ENCODE measurements around the gene ERAS. TPM values are rescaled to one million over a fixed set of nuclear protein-coding genes. Genes with fewer than 3 reads are reported as not detected.

ERAS gene
- total and polyA plus RNA-seq, 2 of the 13 experiments (the other 11 are each of a cell fraction or from before 2014, with no cell fraction given) = 0.21 to 0.22 TPM

- FAIRE-seq = no peak
Observed at GRCh38 chrX:48813644-48814043, 12.7 kb upstream of the ERAS start.

More at GRCh38 chrX:48813644-48814043, 12.7 kb upstream of the ERAS start:
- no peak overlapping the region for H3K4me3 ChIP-seq (replicated peaks in 1 of 3; ENCODE audit: insufficient read depth in 1 of 3, low read depth in 2 of 3, low read length in 3 of 3)
- ChIA-PET CTCF (ENCODE audit: low intra/inter-chr PET ratio, low total read pairs) (no interaction called here), POLR2A (no interaction called here)
- H3K4me1 ChIP-seq (ENCODE audit: insufficient read depth, low read length) = no peaks in the 10 kb centered on the region
- H3K36me3 ChIP-seq (replicated peaks in 1 of 2; ENCODE audit: control insufficient read depth in 1 of 2, insufficient read depth in 2 of 2, low read length in 2 of 2) = peaks cover 1 to 13% of the 10 kb centered on the region in 2 experiments; a peak in 2 of 5 replicates
- no peaks in the 10 kb centered on the region for H4K20me1 ChIP-seq (ENCODE audit: insufficient read depth, low read length)
- no peak overlapping the region for H3K27ac ChIP-seq (ENCODE audit: extremely low read length, insufficient read depth, low read length)
- intact Hi-C loops (cut with micrococcal nuclease; ENCODE audit: unreplicated experiment) (no loop called here), in situ Hi-C loops (cut with HindIII; ENCODE audit: extremely low pct_ligation_motif_present, low pct_unique_long_range_greater_than_20kb) (no loop called here)
- no peak overlapping the region for H3K9ac ChIP-seq (ENCODE audit: insufficient read depth, low read depth, low read length)
- H2AFZ ChIP-seq (ENCODE audit: low read length) = no peak overlapping the region
- H3K9me3 ChIP-seq (ENCODE audit: low read length) = no peaks in the 10 kb centered on the region
- DNase-seq (ENCODE audit: low spot score) (no peak), ATAC-seq (no peak)
- H3K27me3 ChIP-seq (ENCODE audit: control insufficient read depth in 1 of 2, insufficient read depth in 2 of 2, low read length in 2 of 2) = no peaks in the 10 kb centered on the region
- BruUV-seq (replicated peaks) = no TSS peak
- H3K79me2 ChIP-seq (ENCODE audit: insufficient read depth, low read length) = no peaks in the 10 kb centered on the region
- 98% methylated on average over 8 of the region's 8 CpGs for WGBS (ENCODE audit: low lambda C conversion rate)
- no peak for TF ChIP-seq POGK (CRISPR knock-in tag; conservative IDR thresholded peaks at IDR 0.05)
- TF ChIP-seq, protein P1, sequence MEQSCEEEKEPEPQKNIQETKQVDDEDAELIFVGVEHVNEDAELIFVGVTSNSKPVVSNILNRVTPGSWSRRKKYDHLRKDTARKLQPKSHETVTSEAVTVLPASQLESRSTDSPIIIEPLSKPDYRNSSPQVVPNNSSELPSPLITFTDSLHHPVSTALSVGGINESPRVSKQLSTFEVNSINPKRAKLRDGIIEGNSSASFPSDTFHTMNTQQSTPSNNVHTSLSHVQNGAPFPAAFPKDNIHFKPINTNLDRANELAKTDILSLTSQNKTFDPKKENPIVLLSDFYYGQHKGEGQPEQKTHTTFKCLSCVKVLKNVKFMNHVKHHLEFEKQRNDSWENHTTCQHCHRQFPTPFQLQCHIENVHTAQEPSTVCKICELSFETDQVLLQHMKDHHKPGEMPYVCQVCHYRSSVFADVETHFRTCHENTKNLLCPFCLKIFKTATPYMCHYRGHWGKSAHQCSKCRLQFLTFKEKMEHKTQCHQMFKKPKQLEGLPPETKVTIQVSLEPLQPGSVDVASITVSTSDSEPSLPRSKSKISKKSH (CRISPR knock-in tag; IDR thresholded peaks at IDR 0.05; ENCODE audit: borderline replicate concordance) = no peak
- TF ChIP-seq HNRNPH1 (optimal IDR thresholded peaks at IDR 0.05; ENCODE audit: low read depth, low read length) = no peak
- TF ChIP-seq ATF6 (CRISPR knock-in tag; conservative IDR thresholded peaks at IDR 0.05) = no peak
- TF ChIP-seq PCBP1 (IDR thresholded peaks at IDR 0.05; ENCODE audit: borderline replicate concordance, low read depth, low read length) = no peak
- TF ChIP-seq RORA (CRISPR knock-in tag; IDR thresholded peaks at IDR 0.05) = no peak
- no peak for TF ChIP-seq ZC3H4 (CRISPR knock-in tag; IDR thresholded peaks at IDR 0.05; ENCODE audit: borderline replicate concordance)
- TF ChIP-seq SRSF1 (optimal IDR thresholded peaks at IDR 0.05; ENCODE audit: low read depth, low read length) = no peak
- no peak for TF ChIP-seq KLF12 (CRISPR knock-in tag; IDR thresholded peaks at IDR 0.05; ENCODE audit: borderline replicate concordance)
- TF ChIP-seq CHD2 (IDR thresholded peaks at IDR 0.05; ENCODE audit: low read depth, low read length) = no peak
- TF ChIP-seq ZNF335 (CRISPR knock-in tag; IDR thresholded peaks at IDR 0.05) = no peak
- TF ChIP-seq ZNF430 (CRISPR knock-in tag; IDR thresholded peaks at IDR 0.05) = no peak
- TF ChIP-seq ZNF652 (CRISPR knock-in tag; IDR thresholded peaks at IDR 0.05; ENCODE audit: borderline replicate concordance, low read depth) = no peak
- no peak for TF ChIP-seq TOPORS (CRISPR knock-in tag; IDR thresholded peaks at IDR 0.05)
- TF ChIP-seq CBX2 (IDR thresholded peaks at IDR 0.05; ENCODE audit: low read depth, low read length) = no peak
- TF ChIP-seq CBX2 (CRISPR knock-in tag; IDR thresholded peaks at IDR 0.05; ENCODE audit: low read depth) = no peak
- no peak for TF ChIP-seq ZNF556 (CRISPR knock-in tag; IDR thresholded peaks at IDR 0.05; ENCODE audit: borderline replicate concordance)
- TF ChIP-seq ZNF441 (CRISPR knock-in tag; IDR thresholded peaks at IDR 0.05; ENCODE audit: borderline replicate concordance) = no peak
- no peak for TF ChIP-seq XBP1 (CRISPR knock-in tag; IDR thresholded peaks at IDR 0.05)
- no peak overlapping the region for H3K4me2 ChIP-seq (ENCODE audit: low read depth, low read length)

Measured in HepG2 (cell line).